CD4-positive, alpha-beta T cell treated with Interleukin-15 for 4 hours (primary cell): ENCODE measurements around the gene FKBP14.
"Not testable (repeated sequence)": the region's sequence is repeated elsewhere in the genome, so short reads cannot be mapped to it uniquely, and the experiment has no call there.

Experiments
- DNase-seq: peaks from one replicate; pipeline ENCODE4 v3.0.0-alpha.2; 2020; ENCODE audit warnings: low spot score

Gene FKBP14

GRCh38 chr7:29989257-29989995 lies 37.1 kb downstream of the FKBP14 start, which contains the start of gene SCRN1:
SCRN1 (minus strand) TSS chr7:29989801; CDS start chr7:29969067, 20,734 bp downstream.
- no peak for DNase-seq

GRCh38 chr7:29988424-29989256 lies 37.9 kb downstream of the FKBP14 start:
- DNase-seq = no peak

GRCh38 chr7:29987811-29988317 lies 38.6 kb downstream of the FKBP14 start:
- DNase-seq = no peak

- DNase-seq = no peak
Observed at GRCh38 chr7:29987083-29987482, 39.4 kb downstream of the FKBP14 start.

GRCh38 chr7:29980151-29980550 lies 46.4 kb downstream of the FKBP14 start:
- DNase-seq = no peak

GRCh38 chr7:29977886-29978651 lies 48.4 kb downstream of the FKBP14 start:
- no peak for DNase-seq

- DNase-seq = no peak
Observed at GRCh38 chr7:29976673-29977415, 49.7 kb downstream of the FKBP14 start.

- DNase-seq = no peak
Observed at GRCh38 chr7:29976266-29976665, 50.2 kb downstream of the FKBP14 start.

- DNase-seq = no peak
Observed at GRCh38 chr7:29975561-29975960, 50.9 kb downstream of the FKBP14 start.

GRCh38 chr7:29974286-29974685 lies 52.2 kb downstream of the FKBP14 start:
- DNase-seq = no peak

GRCh38 chr7:29972315-29972669 lies 54.2 kb downstream of the FKBP14 start:
- DNase-seq = no peak

- DNase-seq = no peak
Observed at GRCh38 chr7:29971566-29972314, 54.8 kb downstream of the FKBP14 start.

GRCh38 chr7:29970158-29970557 lies 56.3 kb downstream of the FKBP14 start:
- no peak for DNase-seq

- DNase-seq = no peak
Observed at GRCh38 chr7:29969738-29970137, 56.8 kb downstream of the FKBP14 start.

GRCh38 chr7:29968683-29969395 lies 57.7 kb downstream of the FKBP14 start:
- no peak for DNase-seq

- DNase-seq = no peak
Observed at GRCh38 chr7:29965030-29965429, 61.5 kb downstream of the FKBP14 start.

- DNase-seq = no peak
Observed at GRCh38 chr7:29962035-29962434, 64.5 kb downstream of the FKBP14 start.

GRCh38 chr7:29961611-29962010 lies 64.9 kb downstream of the FKBP14 start:
- DNase-seq = not testable (repeated sequence)
